ENCODE data around the gene SSH2.

GRCh38 chr17:29758255-29758654, 171.8 kb downstream of the SSH2 start:
- no peak for TF ChIP-seq ZNF8 (CRISPR knock-in tag; IDR thresholded peaks at IDR 0.05)
- no peak for TF ChIP-seq CSRNP3 (CRISPR knock-in tag; IDR thresholded peaks at IDR 0.05)
- TF ChIP-seq PATZ1 (CRISPR knock-in tag; IDR thresholded peaks at IDR 0.05; ENCODE audit: borderline replicate concordance): no peak
- no peak for TF ChIP-seq CREB5 (CRISPR knock-in tag; IDR thresholded peaks at IDR 0.05; ENCODE audit: low read depth)
- no peak for TF ChIP-seq GLIS3 (CRISPR knock-in tag; IDR thresholded peaks at IDR 0.05)
- TF ChIP-seq ZFP30 (CRISPR knock-in tag; IDR thresholded peaks at IDR 0.05): no peak
- no peak for TF ChIP-seq SNAI2 (CRISPR knock-in tag; IDR thresholded peaks at IDR 0.05)
- no peak for TF ChIP-seq OSR1 (CRISPR knock-in tag; IDR thresholded peaks at IDR 0.05)
- TF ChIP-seq BACH2 (CRISPR knock-in tag; IDR thresholded peaks at IDR 0.05; ENCODE audit: borderline replicate concordance): no peak
- no peak for TF ChIP-seq CSDC2 (CRISPR knock-in tag; IDR thresholded peaks at IDR 0.05)
- TF ChIP-seq RARB (CRISPR knock-in tag; IDR thresholded peaks at IDR 0.05): no peak
- no peak for TF ChIP-seq TCF4 (CRISPR knock-in tag; IDR thresholded peaks at IDR 0.05; ENCODE audit: borderline replicate concordance)
- TF ChIP-seq TOX (CRISPR knock-in tag; IDR thresholded peaks at IDR 0.05; ENCODE audit: borderline replicate concordance): no peak
- no peak for TF ChIP-seq TSHZ2 (CRISPR knock-in tag; IDR thresholded peaks at IDR 0.05)
